GM12878 (cell line): ENCODE measurements around the gene ANKRD37. TPM values are rescaled to one million over a fixed set of nuclear protein-coding genes. Genes with fewer than 3 reads are reported as not detected.

Experiments used
- CUX1 ChIP-seq: IDR thresholded peaks from 2 replicates; pipeline ENCODE4 v1.6.1; 2012; ENCODE audit warnings: improper control_type of control experiment, low read depth, low read length; ENCODE audit not compliant: insufficient replicate concordance
- EZH2 ChIP-seq: IDR thresholded peaks from 2 replicates; pipeline ENCODE4 v1.6.1; 2012; ENCODE audit warnings: low read depth, mild to moderate bottlenecking, control low read depth, inconsistent platforms, low read length, borderline replicate concordance; ENCODE audit not compliant: control insufficient read depth
- FOXM1 ChIP-seq: IDR thresholded peaks from 2 replicates; pipeline ENCODE4 v1.6.1; 2012; ENCODE audit warnings: low read depth, mild to moderate bottlenecking, inconsistent platforms, low read length, moderate library complexity
- HDAC6 ChIP-seq: fragments of 200-600 bp; sonication (generic); IDR thresholded peaks from one replicate; pipeline ENCODE4 v1.8.0; 2017; ENCODE audit warnings: antibody characterized with exemption; ENCODE audit not compliant: unreplicated experiment
- IKZF2 ChIP-seq, 2 experiments: fragments of 450-650 bp; IDR thresholded peaks; 2 replicates each; pipeline ENCODE4 v1.6.1; 2017; ENCODE audit warnings: mild to moderate bottlenecking in 2 of 2, moderate library complexity in 2 of 2
- MXI1 ChIP-seq: fragments of 150-350 bp; IDR thresholded peaks from 2 replicates; pipeline ENCODE4 v1.6.1; 2011; ENCODE audit warnings: low read depth, mild to moderate bottlenecking, inconsistent platforms, low read length, improper control_type of control experiment
- NFXL1 ChIP-seq: fragments of 450-650 bp; IDR thresholded peaks from 2 replicates; pipeline ENCODE4 v1.6.1; 2017; ENCODE audit warnings: antibody characterized with exemption, mild to moderate bottlenecking, borderline replicate concordance
- NFYB ChIP-seq: IDR thresholded peaks from 2 replicates; pipeline ENCODE4 v1.6.1; 2011; ENCODE audit warnings: low read depth, mild to moderate bottlenecking, low read length, improper control_type of control experiment, moderate library complexity; ENCODE audit not compliant: insufficient read depth
- PAX5 ChIP-seq: IDR thresholded peaks from 2 replicates; pipeline ENCODE4 v1.6.1; 2011; ENCODE audit warnings: low read depth, low read length, borderline replicate concordance
- PAX8 ChIP-seq: fragments of 450-650 bp; IDR thresholded peaks from 2 replicates; pipeline ENCODE4 v1.6.1; 2017; ENCODE audit warnings: mild to moderate bottlenecking, moderate library complexity
- RAD51 ChIP-seq: fragments of 450-650 bp; IDR thresholded peaks from 2 replicates; pipeline ENCODE4 v1.6.1; 2016; ENCODE audit warnings: moderate library complexity, mild to moderate bottlenecking, inconsistent platforms
- RCOR1 ChIP-seq: conservative IDR thresholded peaks from 2 replicates; pipeline ENCODE4 v1.6.1; 2012; ENCODE audit warnings: low read depth, low read length, improper control_type of control experiment
- SKIL ChIP-seq: fragments of 450-650 bp; IDR thresholded peaks from 2 replicates; pipeline ENCODE4 v1.6.1; 2017; ENCODE audit warnings: mild to moderate bottlenecking, low read depth, inconsistent platforms; ENCODE audit not compliant: poor library complexity, severe bottlenecking
- TAF1 ChIP-seq: IDR thresholded peaks from 2 replicates; pipeline ENCODE4 v1.6.1; 2011; ENCODE audit warnings: mild to moderate bottlenecking, low read depth, low read length, borderline replicate concordance
- USF1 ChIP-seq: IDR thresholded peaks from 2 replicates; pipeline ENCODE4 v1.6.1; 2011; ENCODE audit warnings: borderline replicate concordance, low read depth, mild to moderate bottlenecking, moderate library complexity, mixed read lengths, low read length; ENCODE audit not compliant: insufficient read depth; ENCODE audit errors: extremely low read length
- USF2 ChIP-seq: IDR thresholded peaks from 2 replicates; pipeline ENCODE4 v1.6.1; 2011; ENCODE audit warnings: low read depth, low read length, improper control_type of control experiment, borderline replicate concordance
- ZBTB4 ChIP-seq: fragments of 450-650 bp; formaldehyde crosslinking; IDR thresholded peaks from 2 replicates; pipeline ENCODE4 v1.4.0; 2022; ENCODE audit warnings: mild to moderate bottlenecking, moderate library complexity
- ZNF24 ChIP-seq: fragments of 450-650 bp; IDR thresholded peaks from 2 replicates; pipeline ENCODE4 v1.6.1; 2017; ENCODE audit warnings: antibody characterized with exemption, mild to moderate bottlenecking
- polyA plus RNA-seq, 11 experiments: library from polyadenylated mRNA; depleted of rRNA in 4 of 11; unstranded in 6 of 11; stranded (reverse) in 5 of 11; fragments of >200 nt; fragmentation: Nextera tagmentation in 4 of 11; fragmentation: Illumina TruSeq in 1 of 11; extraction: Ambion mirVana in 4 of 11; extraction: Trizol in 1 of 11; gene quantifications; 1 replicate in 1 of 11; 2 replicates in 10 of 11; pipeline versions ENCODE4 v1.2.1 to v1.2.3, GENCODE V29; 2011 to 2016; ENCODE audit warnings: inconsistent platforms in 2 of 11, missing spikeins in 2 of 11, low read depth in 1 of 11
- total RNA-seq, 4 experiments: library from RNA; depleted of rRNA in 3 of 4; stranded (reverse); fragments of >200 nt in 3 of 4; fragmentation: Illumina TruSeq in 1 of 4; extraction: Trizol in 1 of 4; gene quantifications; 2 replicates each; pipeline versions ENCODE4 v1.2.1 to v1.2.3, GENCODE V29; 2013 to 2021

ANKRD37 gene
- total and polyA plus RNA-seq, 10 of the 15 experiments (the other 5 are each of a cell fraction or from before 2014, with no cell fraction given) = 10.6 to 67.9 (median 24.2) TPM

GRCh38 chr4:185398618-185399017 lies 2.0 kb downstream of the ANKRD37 start (continued):
- TF ChIP-seq NFXL1 (no peak), PAX8 (no peak), NFYB (no peak), RCOR1 (no peak), HDAC6 (no peak), SKIL (no peak), TAF1 (no peak), IKZF2 (IDR thresholded peaks at IDR 0.05) (peak in 1 of 2 experiments; percentile 19; a peak in 2 of 4 replicates), FOXM1 (no peak), PAX5 (no peak), MXI1 (no peak), ZNF24 (no peak), CUX1 (peak; percentile 28), ZBTB4 (CRISPR knock-in tag) (no peak), RAD51 (0 out of 2 replicates have a peak, but pooled peaks have one; percentile 9), USF2 (no peak), EZH2 (no peak), USF1 (no peak)
